PFSK-1 (cell line): ENCODE measurements around the gene NBEAL2.

Source experiments
- FOXP2 ChIP-seq: optimal IDR thresholded peaks from 2 replicates; pipeline ENCODE3; 2011; ENCODE audit warnings: borderline replicate concordance, control low read depth, inconsistent platforms; ENCODE audit not compliant: insufficient read depth; ENCODE audit errors: extremely low read length, extremely low read depth
- POLR2AphosphoS5 ChIP-seq: IDR thresholded peaks from 2 replicates; pipeline ENCODE4 v1.6.1; 2012; ENCODE audit warnings: low read depth, mild to moderate bottlenecking, control low read depth, low read length, moderate library complexity
- SIN3A ChIP-seq: IDR thresholded peaks from 2 replicates; pipeline ENCODE4 v1.6.1; 2012; ENCODE audit warnings: mild to moderate bottlenecking, low read length, moderate library complexity, borderline replicate concordance; ENCODE audit not compliant: insufficient read depth
- TAF1 ChIP-seq: IDR thresholded peaks from 2 replicates; pipeline ENCODE4 v1.6.1; 2012; ENCODE audit warnings: low read length, control low read depth, borderline replicate concordance; ENCODE audit not compliant: insufficient read depth
- TF ChIP-seq, protein P1 (sequence below), 2 experiments: IDR thresholded peaks; 2 replicates each; pipeline versions ENCODE4 v1.6.1 to v1.8.0; 2011 to 2012; ENCODE audit warnings: low read depth in 2 of 2, low read length in 2 of 2, control low read depth in 1 of 2, inconsistent platforms in 1 of 2, mild to moderate bottlenecking in 1 of 2, moderate library complexity in 1 of 2; ENCODE audit not compliant: insufficient read depth in 1 of 2

The NBEAL2 gene

DNA sequence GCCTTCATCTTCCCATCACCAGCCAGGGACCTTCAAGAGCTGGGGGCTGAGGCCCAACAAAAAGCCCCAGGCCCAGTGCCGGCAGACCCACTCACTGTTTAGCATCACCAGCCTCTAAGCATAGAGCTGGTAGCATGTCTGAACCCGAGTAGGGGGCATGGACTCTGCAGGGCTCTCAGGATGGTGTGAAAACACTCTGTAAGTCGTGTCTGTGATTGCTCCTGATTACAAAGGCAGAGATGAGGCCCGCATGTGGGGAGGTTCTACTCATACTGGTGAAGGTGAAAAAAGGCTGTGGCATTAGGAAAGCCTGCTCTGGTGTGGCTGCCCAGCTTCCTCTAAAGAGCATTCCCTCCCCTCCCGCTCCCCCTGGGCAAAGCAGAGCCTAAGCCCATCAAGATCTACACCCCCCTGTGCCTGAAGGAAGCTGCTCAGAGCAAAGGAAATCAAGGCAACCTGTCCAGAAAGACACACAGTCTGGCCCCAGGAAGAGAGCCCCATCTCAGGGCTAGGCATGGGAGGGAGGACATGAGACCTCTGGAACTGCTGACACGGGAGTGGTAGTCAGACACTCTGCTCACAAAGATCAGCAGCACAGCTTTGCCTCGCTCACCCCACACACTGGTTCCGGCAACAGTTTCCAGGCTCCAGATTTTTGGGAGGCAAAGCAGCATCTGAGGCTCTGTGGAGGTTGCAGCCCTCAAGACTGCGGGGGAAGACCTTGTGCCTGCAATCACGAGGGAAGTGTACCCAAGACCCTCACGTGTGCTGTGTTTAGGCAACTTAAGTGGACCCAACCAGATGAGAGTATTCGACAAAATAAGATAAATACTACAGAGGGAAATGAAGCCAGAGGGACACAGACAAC, 39.7 kb upstream of the NBEAL2 start:
- TF ChIP-seq POLR2AphosphoS5 (no peak), SIN3A (no peak), TAF1 (no peak), FOXP2 (no peak)
- TF ChIP-seq, protein P1, sequence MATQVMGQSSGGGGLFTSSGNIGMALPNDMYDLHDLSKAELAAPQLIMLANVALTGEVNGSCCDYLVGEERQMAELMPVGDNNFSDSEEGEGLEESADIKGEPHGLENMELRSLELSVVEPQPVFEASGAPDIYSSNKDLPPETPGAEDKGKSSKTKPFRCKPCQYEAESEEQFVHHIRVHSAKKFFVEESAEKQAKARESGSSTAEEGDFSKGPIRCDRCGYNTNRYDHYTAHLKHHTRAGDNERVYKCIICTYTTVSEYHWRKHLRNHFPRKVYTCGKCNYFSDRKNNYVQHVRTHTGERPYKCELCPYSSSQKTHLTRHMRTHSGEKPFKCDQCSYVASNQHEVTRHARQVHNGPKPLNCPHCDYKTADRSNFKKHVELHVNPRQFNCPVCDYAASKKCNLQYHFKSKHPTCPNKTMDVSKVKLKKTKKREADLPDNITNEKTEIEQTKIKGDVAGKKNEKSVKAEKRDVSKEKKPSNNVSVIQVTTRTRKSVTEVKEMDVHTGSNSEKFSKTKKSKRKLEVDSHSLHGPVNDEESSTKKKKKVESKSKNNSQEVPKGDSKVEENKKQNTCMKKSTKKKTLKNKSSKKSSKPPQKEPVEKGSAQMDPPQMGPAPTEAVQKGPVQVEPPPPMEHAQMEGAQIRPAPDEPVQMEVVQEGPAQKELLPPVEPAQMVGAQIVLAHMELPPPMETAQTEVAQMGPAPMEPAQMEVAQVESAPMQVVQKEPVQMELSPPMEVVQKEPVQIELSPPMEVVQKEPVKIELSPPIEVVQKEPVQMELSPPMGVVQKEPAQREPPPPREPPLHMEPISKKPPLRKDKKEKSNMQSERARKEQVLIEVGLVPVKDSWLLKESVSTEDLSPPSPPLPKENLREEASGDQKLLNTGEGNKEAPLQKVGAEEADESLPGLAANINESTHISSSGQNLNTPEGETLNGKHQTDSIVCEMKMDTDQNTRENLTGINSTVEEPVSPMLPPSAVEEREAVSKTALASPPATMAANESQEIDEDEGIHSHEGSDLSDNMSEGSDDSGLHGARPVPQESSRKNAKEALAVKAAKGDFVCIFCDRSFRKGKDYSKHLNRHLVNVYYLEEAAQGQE (IDR thresholded peaks at IDR 0.05; ENCODE audit: insufficient read depth in 1 of 2, low read depth in 2 of 2, low read length in 2 of 2), result no peak

DNA sequence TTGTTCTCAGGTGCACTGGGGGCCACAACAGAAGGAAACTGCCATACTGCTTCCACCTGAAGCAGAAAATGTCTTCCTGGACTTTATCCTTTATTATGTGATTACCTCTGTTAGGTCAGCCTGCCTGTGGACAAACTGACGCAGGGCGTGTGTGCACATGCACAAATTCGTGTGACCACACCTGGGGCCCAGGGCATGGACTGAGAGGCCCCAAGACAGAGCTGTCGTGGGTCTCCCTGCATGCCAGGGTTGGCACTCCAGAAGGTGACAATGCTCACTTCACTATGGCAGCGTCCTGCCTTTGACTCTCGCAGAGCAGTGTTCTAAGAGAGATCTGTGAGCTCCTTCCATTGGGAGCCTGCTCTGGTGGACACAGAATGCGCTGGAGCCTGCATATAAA, 37.4 kb upstream of the NBEAL2 start:
- TF ChIP-seq, protein P1 (IDR thresholded peaks at IDR 0.05; ENCODE audit: insufficient read depth in 1 of 2, low read depth in 2 of 2, low read length in 2 of 2), result no peak
- TF ChIP-seq FOXP2, result no peak
- TF ChIP-seq TAF1, result no peak
- TF ChIP-seq SIN3A, result no peak
- no peak for TF ChIP-seq POLR2AphosphoS5

DNA sequence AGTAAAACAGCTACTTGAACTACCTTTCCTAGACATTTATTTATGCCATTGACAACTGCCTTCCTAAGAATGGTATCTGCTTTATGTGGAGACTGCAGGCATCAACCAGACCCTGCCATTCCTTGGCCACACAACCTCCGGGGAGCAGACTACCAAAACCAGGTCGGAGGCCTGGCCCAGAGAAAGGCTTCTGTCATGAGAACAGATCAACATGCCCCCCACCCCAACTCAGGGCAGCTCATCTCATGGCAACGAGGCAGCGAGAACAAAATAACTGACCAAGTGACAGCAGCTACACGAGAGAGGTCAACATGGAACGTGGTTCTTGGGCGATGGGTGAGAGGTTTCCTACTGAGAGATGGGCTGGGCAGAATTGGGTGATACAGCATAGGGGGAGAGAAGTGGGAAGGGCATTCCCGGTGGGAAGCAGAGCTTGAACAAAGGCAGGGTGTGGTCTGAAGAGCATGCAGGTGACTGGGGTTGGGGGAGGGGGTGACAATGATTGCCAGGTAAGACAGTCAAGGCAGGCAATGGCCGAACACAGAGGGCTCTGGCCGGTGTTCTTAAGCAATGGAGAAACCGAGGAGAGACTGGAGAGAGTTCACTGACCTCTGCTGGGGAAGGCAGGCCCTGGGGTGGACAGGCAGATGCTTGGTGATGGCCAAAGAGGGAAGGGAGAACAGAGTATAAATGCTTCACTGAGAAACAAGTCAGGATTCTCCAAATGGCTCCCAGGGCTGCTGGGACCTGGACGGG, 36.8 kb upstream of the NBEAL2 start:
- TF ChIP-seq SIN3A (no peak), POLR2AphosphoS5 (no peak), FOXP2 (no peak), TAF1 (no peak)
- TF ChIP-seq, protein P1 (IDR thresholded peaks at IDR 0.05; ENCODE audit: insufficient read depth in 1 of 2, low read depth in 2 of 2, low read length in 2 of 2), result no peak

DNA sequence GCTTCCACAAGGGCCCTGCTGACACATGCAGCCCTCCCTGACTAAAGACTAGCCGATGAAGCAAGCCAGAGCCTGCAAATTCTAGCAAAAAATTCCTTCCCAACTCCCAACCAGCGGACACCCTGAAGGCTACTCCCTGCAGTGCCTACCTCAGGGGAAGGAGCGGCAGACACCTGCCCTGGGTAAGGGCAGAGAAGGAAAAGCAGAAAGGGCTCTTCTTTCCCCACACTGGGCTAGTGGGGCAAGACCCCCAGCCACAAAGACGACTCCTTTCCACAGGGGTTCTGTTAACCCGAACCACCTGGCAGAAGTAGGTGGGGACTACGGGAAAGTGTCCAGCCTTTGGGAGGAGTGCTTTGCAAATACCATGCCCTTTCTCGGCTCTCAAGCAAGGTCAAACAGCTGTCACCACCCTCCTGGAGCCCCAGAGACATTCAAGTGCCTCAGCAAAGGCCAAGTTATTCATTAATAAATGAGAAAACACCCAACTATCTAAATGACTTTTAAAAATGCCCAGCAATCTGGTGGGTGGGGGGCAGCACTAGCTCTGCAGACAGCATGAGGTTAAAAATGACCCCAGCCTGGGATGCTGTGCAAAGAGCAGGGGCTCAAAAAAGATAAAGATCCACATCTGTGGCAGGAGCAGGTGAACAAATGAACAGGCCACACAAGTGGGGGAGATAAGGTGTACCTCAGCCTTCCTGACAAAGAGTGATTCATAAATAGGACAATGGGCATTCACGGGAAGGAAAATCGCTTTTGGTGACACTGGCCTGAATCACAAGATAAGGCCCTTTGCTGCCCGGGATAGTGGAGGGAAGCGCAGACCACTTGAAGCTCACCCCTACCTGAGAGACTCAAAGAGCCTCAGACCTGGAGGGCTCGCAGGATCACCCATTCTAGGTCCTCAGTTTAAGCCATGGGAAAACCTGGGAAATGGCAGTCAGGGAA, 36.0 kb upstream of the NBEAL2 start:
- TF ChIP-seq POLR2AphosphoS5 (no peak), FOXP2 (no peak), SIN3A (no peak), TAF1 (no peak)
- TF ChIP-seq, protein P1 (IDR thresholded peaks at IDR 0.05; ENCODE audit: insufficient read depth in 1 of 2, low read depth in 2 of 2, low read length in 2 of 2), result no peak
